ENCODE measurements around the gene MLH1.
"Not testable (repeated sequence)": the region's sequence is repeated elsewhere in the genome, so short reads cannot be mapped to it uniquely, and the experiment has no call there.

MLH1 gene

DNA sequence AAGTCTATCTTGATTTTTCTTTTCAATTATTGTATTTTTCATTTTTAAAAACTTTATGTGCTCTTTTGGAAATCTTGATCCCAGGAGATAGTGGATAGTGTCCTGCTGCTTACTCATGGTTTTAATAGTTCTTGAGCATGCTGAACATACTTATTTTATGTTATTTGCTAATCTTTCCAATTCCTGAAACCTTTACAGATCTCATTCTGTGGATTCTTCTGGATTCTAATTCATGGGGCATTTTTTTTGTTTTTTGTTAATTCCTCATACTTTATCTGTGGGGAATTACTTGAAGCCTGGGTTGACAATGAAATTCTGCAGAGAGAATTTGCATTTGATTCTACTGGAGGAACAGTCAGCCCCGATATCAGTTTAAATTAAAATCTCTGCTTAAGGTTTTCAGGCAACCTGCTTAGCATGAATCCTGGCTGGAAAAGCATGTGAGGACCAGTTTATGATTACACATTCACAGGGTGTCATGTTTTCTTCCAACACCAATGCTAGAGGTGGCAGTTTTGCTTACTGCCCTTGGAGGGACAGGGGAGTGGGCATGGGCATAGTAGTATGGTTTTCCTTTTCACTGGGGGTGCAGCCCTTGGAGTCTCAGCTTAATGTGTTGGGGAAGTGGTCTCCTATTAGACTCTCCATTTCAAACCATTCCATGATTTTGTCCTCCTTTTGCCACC, 46.0 kb downstream of the MLH1 start:
- DNase-seq: no peak

DNA sequence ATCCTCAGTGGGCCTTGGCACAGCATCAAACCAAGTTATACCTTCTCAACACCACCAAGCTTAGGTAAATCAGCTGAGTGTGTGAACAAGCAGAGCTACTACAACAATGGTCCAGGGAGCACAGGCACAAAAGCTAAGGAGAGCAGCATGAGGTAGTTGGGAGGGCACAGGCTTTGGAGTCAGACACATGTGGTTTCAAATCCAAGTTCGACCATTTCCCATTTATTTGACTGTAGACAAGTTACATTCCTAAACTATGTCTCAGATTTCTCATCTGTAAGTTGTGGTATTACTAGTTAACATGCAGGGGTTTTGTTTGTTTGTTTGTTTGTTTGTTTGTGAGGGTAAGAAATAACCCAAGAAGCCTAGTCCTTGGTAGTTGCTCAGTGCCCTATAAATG, 46.9 kb downstream of the MLH1 start:
- no peak for DNase-seq

GRCh38 chr3:37041546-37042195, 48.4 kb downstream of the MLH1 start:
- DNase-seq: no peak

DNA sequence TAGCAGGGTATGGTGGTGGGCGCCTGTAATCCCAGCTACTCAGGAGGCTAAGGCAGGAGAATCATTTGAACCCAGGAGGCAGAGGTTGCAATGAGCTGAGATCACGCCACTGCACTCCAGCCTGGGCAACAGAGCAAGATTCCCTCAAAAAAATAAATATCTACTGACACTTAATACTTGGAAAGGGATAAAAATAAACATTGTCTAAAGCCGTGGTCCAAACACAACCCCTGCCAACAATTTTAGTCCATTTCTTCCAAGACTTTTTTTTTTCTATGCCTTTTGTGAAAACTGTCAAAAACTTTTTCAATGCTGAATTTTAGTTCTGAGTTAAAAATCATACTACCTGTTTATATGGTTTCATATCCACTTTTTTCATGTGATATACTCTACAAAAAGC, 49.4 kb downstream of the MLH1 start:
- not testable (repeated sequence) for DNase-seq

GRCh38 chr3:37050282-37050681, 57.0 kb downstream of the MLH1 start:
- no peak for DNase-seq

DNA sequence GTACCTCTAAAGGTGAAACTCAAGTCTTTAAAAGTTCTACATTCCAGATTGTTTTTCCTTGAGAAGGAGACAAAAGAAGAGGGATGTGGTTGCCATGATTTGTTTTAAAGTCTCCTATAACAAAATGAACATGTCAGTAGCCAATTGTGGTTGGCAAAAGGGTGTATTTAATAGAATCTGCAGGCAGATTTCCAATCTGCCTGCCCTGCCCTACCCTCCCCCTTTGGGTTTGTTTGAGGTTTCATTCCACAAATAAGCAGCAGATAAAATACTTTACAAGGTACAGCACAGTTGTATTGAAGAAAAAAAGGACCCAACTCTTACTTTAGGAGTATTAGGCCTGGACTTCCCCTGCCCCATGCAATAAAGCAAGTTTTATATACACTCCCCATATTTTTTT, 59.5 kb downstream of the MLH1 start:
- DNase-seq: no peak

GRCh38 chr3:37053337-37053736, 60.0 kb downstream of the MLH1 start:
- no peak for DNase-seq

DNA sequence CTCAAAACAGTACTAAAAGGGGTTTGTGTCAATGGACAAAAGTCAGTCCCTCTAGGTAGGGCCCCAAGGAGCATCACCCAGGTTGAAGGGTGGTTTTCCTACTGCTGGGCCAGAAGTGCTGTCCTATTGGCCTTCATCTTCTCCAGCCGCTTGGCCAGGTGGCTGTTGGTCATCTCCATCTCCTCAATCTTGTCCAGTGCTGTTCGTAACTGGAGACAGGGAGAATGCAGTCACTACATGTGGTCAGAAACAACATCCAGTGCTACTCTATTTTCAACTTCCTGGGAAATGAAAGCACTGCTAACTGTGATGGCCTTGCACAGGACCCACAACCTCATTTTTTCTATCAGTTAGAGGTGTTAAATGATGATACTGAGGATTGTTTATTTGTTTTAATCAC, 60.4 kb downstream of the MLH1 start:
- DNase-seq: no peak

- DNase-seq: no peak
Observed at GRCh38 chr3:37054370-37054769, 61.1 kb downstream of the MLH1 start.

DNA sequence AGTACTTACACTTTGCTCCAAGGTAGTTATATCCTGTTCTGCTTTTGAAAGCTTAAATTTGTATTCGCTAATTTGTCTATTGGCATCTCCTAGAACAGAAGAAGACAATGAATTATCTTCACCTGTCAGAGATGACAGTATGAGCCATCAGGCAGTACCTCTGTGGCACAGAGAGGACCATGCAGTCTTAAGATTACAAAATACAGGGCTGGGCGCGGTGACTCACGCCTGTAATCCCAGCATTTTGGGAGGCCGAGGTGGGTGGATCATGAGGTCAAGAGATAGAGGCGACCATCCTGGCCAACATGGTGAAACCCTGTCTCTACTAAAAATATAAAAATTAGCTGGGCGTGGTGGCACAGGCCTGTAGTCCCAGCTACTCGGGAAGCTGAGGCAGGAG, 61.8 kb downstream of the MLH1 start:
- DNase-seq: not testable (repeated sequence)

- DNase-seq: no peak
Observed at GRCh38 chr3:37056826-37057225, 63.5 kb downstream of the MLH1 start.

GRCh38 chr3:37058117-37058516, 64.8 kb downstream of the MLH1 start:
- DNase-seq: no peak

DNA sequence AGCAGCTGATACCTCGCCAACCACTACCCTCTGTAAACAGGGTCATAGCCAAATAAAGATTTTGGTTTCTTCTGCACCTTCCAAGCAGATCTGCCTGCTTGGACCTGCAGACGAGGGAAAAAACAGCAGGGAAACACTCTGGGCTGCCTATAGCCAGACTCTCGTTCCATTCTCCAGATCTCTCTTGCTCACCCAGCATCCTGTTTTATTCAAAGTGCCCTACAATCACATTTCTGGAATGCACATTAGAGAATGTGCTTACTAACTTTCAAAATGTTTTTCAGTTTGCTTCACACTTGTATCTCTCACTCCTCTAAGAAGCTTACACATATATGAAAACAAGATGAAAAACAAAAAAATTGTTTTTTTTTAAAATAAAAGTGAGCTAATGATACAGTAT, 71.4 kb downstream of the MLH1 start:
- no peak for DNase-seq

DNA sequence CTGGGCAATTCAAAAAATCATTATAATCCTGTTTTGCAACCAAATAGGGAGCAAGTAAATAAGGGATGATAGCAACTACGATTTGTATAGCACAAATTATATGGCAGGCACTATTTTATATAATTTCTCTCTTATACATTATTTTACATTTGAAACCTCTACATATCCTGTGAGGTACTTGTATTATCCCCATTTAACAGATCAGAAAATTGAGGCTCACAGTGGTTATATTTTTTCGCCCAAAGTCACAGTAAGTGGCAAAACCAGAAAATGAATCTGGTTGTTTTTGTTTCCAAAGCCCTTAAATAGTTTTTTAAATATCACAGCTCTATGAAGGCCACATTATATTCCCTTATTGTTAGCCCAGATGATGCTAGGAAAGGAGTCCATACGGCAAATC, 74.3 kb downstream of the MLH1 start:
- no peak for DNase-seq

DNA sequence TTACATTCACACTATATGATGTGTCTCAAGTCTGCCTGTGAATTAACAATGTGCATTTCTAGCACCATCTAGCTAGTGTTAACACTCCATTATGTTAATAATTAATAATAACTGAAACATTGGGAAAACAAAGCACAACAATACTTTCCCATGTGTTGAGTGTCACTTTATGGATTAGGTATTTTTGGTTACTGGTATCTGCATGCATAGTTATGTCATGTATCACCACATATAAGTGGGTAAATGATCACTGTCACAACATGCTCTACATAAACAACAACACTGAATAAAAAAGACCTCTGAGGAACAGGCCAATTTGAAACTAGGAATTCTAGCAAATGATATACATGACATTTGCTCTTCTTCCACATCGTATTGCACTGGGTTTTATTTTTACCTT, 74.7 kb downstream of the MLH1 start:
- no peak for DNase-seq

DNA sequence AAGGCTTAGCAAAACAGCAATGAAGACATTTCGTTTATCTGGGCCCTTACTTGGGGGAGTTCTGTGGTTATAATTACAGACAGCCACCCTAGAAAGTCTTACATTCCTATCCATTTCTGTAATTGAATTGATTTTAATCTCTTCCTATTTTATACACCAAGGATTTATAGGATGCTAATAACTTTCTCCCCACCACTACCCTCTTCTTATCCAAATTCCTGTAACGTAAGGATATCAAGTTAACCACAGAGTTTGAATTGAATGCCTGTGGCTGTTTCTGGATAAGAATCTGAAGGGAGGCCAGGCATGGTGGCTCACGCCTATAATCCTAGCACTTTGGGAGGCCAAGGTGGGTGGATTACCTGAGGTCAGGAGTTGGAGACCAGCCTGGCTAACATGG, 78.6 kb downstream of the MLH1 start:
- no peak for DNase-seq

- no peak for DNase-seq
Observed at GRCh38 chr3:37072892-37073291, 79.6 kb downstream of the MLH1 start.

GRCh38 chr3:37074178-37074577, 80.9 kb downstream of the MLH1 start:
- no peak for DNase-seq

GRCh38 chr3:37075955-37076354, 82.6 kb downstream of the MLH1 start:
- DNase-seq: no peak

- no peak for DNase-seq
Observed at GRCh38 chr3:37082317-37082716, 89.0 kb downstream of the MLH1 start.

GRCh38 chr3:37086918-37087317, 93.6 kb downstream of the MLH1 start:
- no peak for DNase-seq

GRCh38 chr3:37087870-37088269, 94.6 kb downstream of the MLH1 start:
- DNase-seq: no peak

- no peak for DNase-seq
Observed at GRCh38 chr3:37092484-37092883, 99.2 kb downstream of the MLH1 start.

DNA sequence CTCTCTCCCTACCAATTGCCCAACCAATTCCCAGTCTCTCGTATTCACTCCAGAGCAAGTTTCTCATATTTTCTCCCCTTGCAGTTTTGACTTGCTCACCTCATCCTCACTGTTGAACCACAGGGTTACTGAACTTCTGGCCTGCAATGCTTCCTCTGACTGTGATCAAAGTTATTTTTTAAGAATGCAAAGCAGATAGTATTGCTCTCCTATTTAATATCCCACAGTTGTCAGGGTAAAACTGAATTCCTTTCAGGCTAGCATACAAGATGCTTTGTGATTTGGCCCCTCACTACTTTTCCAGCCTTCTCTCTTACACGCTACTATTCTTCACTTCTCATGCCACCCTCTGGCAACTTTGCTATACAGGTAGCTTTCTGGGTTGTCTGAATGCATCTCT, 100.2 kb downstream of the MLH1 start:
- DNase-seq: no peak

DNA sequence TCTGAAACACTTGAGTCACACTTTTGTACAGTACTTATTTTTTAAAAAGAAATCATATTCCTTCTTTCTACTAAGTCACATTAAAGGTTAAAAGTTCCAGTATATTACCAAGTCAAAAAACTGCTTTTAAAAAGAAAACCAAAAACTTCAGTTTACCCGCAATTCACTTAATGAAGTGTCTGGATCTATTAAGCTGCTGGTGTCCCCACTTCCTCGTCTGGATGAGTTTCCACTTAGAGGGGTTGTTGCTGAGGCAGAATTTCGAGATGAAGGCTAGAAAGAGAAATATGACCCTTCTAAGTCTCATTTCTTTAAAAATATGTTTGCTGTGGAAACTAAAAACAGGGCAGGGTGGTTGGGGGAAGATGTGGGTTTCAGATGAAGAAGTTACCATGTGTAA, 101.3 kb downstream of the MLH1 start:
- DNase-seq: no peak
